Calu3 (cell line): ENCODE results near the gene HAUS3. TPM values are rescaled to one million over a fixed set of nuclear protein-coding genes. Genes with fewer than 3 reads are reported as not detected.
"Not testable (repeated sequence)": the region's sequence is repeated elsewhere in the genome, so short reads cannot be mapped to it uniquely, and the experiment has no call there.

Experiments used
- BruUV-seq: library from RNA; stranded (reverse); fragments of 400-500 nt; replicated peaks from 2 replicates; lab custom pipeline; 2021; lab: Mats Ljungman, UMichigan
- CTCF ChIA-PET: fragments of 300-600 bp; sonication (Branson Sonifier 250); formaldehyde crosslinking; loops from one replicate; lab custom pipeline; 2022; ENCODE audit warnings: antibody characterized with exemption; lab: Charles Lee
- DNase-seq: peaks from one replicate; pipeline ENCODE4 v3.0.0; 2022
- H3K27ac Mint-ChIP-seq: one replicate; pipeline ENCODE4 v1.8.0; 2022; ENCODE audit warnings: mixed read lengths; ENCODE audit not compliant: unreplicated experiment
- H3K27me3 Mint-ChIP-seq: one replicate; pipeline ENCODE4 v1.8.0; 2022; ENCODE audit warnings: mixed read lengths; ENCODE audit not compliant: unreplicated experiment
- H3K36me3 Mint-ChIP-seq: one replicate; pipeline ENCODE4 v1.8.0; 2022; ENCODE audit warnings: mild to moderate bottlenecking, moderate library complexity, mixed read lengths; ENCODE audit not compliant: insufficient read depth, unreplicated experiment
- H3K4me1 Mint-ChIP-seq: one replicate; pipeline ENCODE4 v1.8.0; 2022; ENCODE audit warnings: mild to moderate bottlenecking, low read depth, mixed read lengths; ENCODE audit not compliant: unreplicated experiment
- H3K4me3 Mint-ChIP-seq: one replicate; pipeline ENCODE4 v1.8.0; 2022; ENCODE audit warnings: mild to moderate bottlenecking, low read depth, moderate library complexity, mixed read lengths; ENCODE audit not compliant: unreplicated experiment
- H3K9me3 Mint-ChIP-seq: one replicate; pipeline ENCODE4 v1.8.0; 2022; ENCODE audit warnings: low read depth, mixed read lengths; ENCODE audit not compliant: unreplicated experiment
- intact Hi-C: fragments of 100-400 bp; cut with micrococcal nuclease; formaldehyde crosslinking; loops from one replicate; pipeline ENCODE4 v1.10.0; 2022; ENCODE audit not compliant: unreplicated experiment
- total RNA-seq: library from RNA; stranded (reverse); gene quantifications from 2 replicates; pipeline ENCODE4 v1.2.3, GENCODE V29; 2022
- TF ChIP-seq, protein P1 (sequence below): fragments of 200-600 bp; IDR thresholded peaks from one replicate; pipeline ENCODE4 v1.8.0; 2022; ENCODE audit warnings: antibody characterized with exemption; ENCODE audit not compliant: unreplicated experiment

HAUS3 gene
- total RNA-seq, 1 experiment from 2014 or later, result 13.4 TPM

DNA sequence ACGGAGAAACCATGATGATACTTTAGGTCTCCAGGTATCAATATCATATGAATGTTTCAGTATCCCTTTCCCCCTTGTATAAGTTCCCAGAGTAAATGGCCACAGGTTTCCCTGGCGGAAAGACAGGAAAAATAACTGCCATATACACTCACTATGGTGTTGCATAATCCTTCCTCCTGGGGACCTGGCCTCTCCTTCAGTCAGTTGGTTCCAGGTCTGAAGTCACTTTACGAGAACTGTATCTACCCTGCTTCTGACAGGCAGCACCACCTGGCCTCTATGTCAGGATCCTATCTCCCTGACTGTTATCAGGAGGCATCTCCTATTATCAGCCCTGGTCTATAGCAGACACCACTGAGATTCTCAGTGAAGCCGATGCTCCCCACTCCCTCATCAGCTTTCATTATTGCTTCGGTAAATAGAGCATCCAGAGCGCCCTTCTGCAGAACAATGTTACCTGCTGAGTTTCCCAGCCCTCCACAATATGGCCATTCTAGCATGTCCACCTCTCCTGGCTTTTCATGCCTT, 22.6 kb downstream of the HAUS3 start:
- Mint-ChIP-seq H3K4me1 (peaks cover 10% of the 10 kb centered on the region), H3K9me3 (no peaks in the 10 kb centered on the region), H3K27me3 (no peaks in the 10 kb centered on the region), H3K27ac (no peak overlapping the region), H3K36me3 (no peaks in the 10 kb centered on the region), H3K4me3 (no peak overlapping the region)
- DNase-seq, result no peak
- TF ChIP-seq, protein P1, sequence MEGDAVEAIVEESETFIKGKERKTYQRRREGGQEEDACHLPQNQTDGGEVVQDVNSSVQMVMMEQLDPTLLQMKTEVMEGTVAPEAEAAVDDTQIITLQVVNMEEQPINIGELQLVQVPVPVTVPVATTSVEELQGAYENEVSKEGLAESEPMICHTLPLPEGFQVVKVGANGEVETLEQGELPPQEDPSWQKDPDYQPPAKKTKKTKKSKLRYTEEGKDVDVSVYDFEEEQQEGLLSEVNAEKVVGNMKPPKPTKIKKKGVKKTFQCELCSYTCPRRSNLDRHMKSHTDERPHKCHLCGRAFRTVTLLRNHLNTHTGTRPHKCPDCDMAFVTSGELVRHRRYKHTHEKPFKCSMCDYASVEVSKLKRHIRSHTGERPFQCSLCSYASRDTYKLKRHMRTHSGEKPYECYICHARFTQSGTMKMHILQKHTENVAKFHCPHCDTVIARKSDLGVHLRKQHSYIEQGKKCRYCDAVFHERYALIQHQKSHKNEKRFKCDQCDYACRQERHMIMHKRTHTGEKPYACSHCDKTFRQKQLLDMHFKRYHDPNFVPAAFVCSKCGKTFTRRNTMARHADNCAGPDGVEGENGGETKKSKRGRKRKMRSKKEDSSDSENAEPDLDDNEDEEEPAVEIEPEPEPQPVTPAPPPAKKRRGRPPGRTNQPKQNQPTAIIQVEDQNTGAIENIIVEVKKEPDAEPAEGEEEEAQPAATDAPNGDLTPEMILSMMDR, result no peak
- BruUV-seq, result no TSS peak
- CTCF ChIA-PET, result interaction anchor here (1.1 kb wide), 3 partner anchors 217 to 243 kb away, joined by 3 to 5 read pairs (median 3); no protein-coding TSS in a partner anchor
- intact Hi-C loops, result no loop called here

DNA sequence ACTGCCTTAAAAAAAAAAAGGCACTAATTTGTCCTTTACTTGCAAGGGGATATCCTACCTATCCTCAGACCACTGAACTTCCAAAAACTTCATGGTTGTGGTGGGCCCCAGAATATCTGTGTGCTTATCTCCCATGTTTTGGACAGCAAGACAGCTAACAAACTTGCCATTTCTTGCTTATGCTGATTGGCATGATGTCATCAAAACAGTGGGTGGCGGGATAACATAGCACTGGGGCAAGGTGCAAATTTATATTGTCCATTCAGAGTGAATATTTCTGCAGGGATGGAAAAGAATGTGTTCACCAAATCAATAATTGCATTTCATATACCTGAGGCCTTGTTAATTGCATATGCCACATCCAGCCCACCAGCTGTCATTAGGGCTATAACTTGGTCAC, 23.5 kb downstream of the HAUS3 start:
- no TSS peak for BruUV-seq
- Mint-ChIP-seq H3K27ac (no peak overlapping the region), H3K4me1 (peaks cover 10% of the 10 kb centered on the region), H3K36me3 (no peaks in the 10 kb centered on the region), H3K9me3 (no peaks in the 10 kb centered on the region), H3K27me3 (no peaks in the 10 kb centered on the region), H3K4me3 (no peak overlapping the region)
- CTCF ChIA-PET, result no interaction called here
- DNase-seq, result no peak
- TF ChIP-seq, protein P1, result no peak
- intact Hi-C loops, result no loop called here

GRCh38 chr4:2217726-2218125, 24.2 kb downstream of the HAUS3 start:
- Mint-ChIP-seq H3K36me3 (no peaks in the 10 kb centered on the region), H3K27me3 (no peaks in the 10 kb centered on the region), H3K27ac (no peak overlapping the region), H3K4me3 (no peak overlapping the region), H3K9me3 (no peaks in the 10 kb centered on the region), H3K4me1 (peaks cover 10% of the 10 kb centered on the region)
- no TSS peak for BruUV-seq
- no peak for DNase-seq
- TF ChIP-seq, protein P1, result no peak
- intact Hi-C loops, result no loop called here
- CTCF ChIA-PET, result no interaction called here

DNA sequence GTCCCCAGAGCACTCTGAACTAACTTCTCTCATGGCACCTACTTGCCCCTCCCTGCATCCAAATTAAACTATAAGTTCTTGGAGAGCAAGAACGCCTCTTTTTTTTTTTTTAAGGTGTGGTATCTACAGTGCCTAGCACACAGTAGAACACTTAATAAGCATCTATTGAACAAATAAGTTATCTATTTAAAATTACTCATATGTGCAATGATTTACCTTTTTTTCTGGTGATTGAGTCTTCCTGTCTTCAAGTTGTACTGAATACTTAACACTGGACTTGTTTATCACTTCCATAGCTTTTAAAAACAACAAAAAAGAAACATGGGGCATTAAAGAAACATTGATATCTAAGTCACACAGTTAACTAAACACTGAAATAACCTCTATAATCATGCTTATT, 29.1 kb downstream of the HAUS3 start:
- no peak overlapping the region for H3K4me3 Mint-ChIP-seq
- BruUV-seq, result no TSS peak
- no peak for DNase-seq
- no peaks in the 10 kb centered on the region for H3K27me3 Mint-ChIP-seq
- H3K27ac Mint-ChIP-seq, result no peak overlapping the region
- TF ChIP-seq, protein P1, result no peak
- H3K9me3 Mint-ChIP-seq, result no peaks in the 10 kb centered on the region
- no peaks in the 10 kb centered on the region for H3K4me1 Mint-ChIP-seq
- CTCF ChIA-PET, result no interaction called here
- intact Hi-C loops, result no loop called here
- no peaks in the 10 kb centered on the region for H3K36me3 Mint-ChIP-seq

DNA sequence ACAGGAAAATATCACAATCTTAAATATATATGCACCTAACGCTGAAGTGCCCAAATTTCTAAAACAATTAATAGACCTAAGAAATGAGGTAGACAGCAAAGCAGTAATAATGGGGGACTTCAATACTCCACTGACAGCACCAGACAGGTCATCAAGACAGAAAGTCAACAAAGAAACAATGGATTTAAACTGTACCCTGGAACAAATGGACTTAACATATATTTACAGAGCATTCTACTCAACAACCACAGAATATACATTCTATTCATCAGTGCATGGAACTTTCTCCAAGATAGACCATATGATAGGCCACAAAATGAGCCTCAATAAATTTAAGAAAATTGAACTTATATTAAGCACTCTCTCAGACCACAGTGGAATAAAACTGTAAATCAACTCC, 39.1 kb downstream of the HAUS3 start:
- H3K4me1 Mint-ChIP-seq, CTCF ChIA-PET, H3K36me3 Mint-ChIP-seq, H3K27me3 Mint-ChIP-seq, intact Hi-C loops, H3K4me3 Mint-ChIP-seq, BruUV-seq, H3K27ac Mint-ChIP-seq, DNase-seq, H3K9me3 Mint-ChIP-seq: not testable (repeated sequence)
